ENCODE measurements around the gene GRHPR.

DNA sequence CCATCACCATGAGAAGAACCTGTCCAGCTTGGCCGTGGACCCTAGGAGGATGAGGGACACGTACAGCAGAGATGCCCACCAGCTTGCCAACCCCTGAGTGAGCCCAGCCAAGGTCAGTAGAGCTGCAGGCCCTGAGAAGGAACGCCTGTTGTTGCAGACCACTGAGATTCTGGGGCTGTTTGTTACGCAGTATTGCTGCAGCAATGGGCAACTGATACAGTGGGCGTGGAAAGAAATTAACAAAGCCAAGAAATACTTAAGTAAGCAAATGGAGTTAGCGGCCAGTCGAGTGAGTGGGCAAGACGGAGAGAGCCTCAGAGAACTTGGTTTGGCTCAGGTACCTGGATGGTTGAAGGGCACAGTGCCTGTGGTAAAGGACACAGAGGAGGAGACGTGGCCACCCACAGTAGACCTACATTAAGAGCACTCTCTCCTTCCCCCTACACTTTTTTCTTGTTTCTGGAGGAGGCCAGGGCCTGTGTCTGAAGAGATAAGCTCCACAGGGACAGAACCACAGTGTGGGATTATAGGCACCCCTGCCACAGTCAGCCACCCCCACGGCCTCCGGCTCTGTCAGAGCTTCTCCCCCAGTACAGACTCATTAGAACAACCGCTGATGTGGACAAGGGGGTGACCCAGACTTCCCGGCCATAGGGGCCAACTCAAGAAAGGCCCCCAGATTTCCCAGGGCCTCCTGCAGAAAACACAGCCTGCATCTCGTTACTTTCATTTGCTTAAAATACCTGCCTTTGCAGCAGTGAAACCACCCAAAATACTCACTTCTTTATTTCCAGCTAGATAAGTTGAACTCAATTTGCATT is 40.1 kb upstream of the GRHPR start:
- TF ChIP-seq RAD21 (IDR thresholded peaks at IDR 0.05; ENCODE audit: low read length): no peak
- TF ChIP-seq, protein P1, sequence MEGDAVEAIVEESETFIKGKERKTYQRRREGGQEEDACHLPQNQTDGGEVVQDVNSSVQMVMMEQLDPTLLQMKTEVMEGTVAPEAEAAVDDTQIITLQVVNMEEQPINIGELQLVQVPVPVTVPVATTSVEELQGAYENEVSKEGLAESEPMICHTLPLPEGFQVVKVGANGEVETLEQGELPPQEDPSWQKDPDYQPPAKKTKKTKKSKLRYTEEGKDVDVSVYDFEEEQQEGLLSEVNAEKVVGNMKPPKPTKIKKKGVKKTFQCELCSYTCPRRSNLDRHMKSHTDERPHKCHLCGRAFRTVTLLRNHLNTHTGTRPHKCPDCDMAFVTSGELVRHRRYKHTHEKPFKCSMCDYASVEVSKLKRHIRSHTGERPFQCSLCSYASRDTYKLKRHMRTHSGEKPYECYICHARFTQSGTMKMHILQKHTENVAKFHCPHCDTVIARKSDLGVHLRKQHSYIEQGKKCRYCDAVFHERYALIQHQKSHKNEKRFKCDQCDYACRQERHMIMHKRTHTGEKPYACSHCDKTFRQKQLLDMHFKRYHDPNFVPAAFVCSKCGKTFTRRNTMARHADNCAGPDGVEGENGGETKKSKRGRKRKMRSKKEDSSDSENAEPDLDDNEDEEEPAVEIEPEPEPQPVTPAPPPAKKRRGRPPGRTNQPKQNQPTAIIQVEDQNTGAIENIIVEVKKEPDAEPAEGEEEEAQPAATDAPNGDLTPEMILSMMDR (conservative IDR thresholded peaks at IDR 0.05; ENCODE audit: low read depth, low read length): no peak
- TF ChIP-seq CHD1 (IDR thresholded peaks at IDR 0.05; ENCODE audit: low read depth, low read length): no peak
- no peak for TF ChIP-seq NFE2L2 (IDR thresholded peaks at IDR 0.05; ENCODE audit: low read depth, low read length)
- no peak for TF ChIP-seq RCOR1 (IDR thresholded peaks at IDR 0.05; ENCODE audit: insufficient replicate concordance, low read length)
- TF ChIP-seq POLR2A (IDR thresholded peaks at IDR 0.05; ENCODE audit: low read depth, low read length): no peak
- no peak for TF ChIP-seq SMC3 (IDR thresholded peaks at IDR 0.05; ENCODE audit: low read depth, low read length)
- TF ChIP-seq RFX5 (IDR thresholded peaks at IDR 0.05; ENCODE audit: low read depth, low read length): no peak
- TF ChIP-seq, protein P2, sequence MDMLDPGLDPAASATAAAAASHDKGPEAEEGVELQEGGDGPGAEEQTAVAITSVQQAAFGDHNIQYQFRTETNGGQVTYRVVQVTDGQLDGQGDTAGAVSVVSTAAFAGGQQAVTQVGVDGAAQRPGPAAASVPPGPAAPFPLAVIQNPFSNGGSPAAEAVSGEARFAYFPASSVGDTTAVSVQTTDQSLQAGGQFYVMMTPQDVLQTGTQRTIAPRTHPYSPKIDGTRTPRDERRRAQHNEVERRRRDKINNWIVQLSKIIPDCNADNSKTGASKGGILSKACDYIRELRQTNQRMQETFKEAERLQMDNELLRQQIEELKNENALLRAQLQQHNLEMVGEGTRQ (IDR thresholded peaks at IDR 0.05; ENCODE audit: low read depth, low read length): no peak
- no peak for TF ChIP-seq BHLHE40 (IDR thresholded peaks at IDR 0.05; ENCODE audit: low read depth, low read length)
- TF ChIP-seq FOS (IDR thresholded peaks at IDR 0.05; ENCODE audit: low read depth, low read length): no peak
- no peak for TF ChIP-seq MXI1 (IDR thresholded peaks at IDR 0.05; ENCODE audit: borderline replicate concordance, low read depth, low read length)
